HCT116 (cell line): ENCODE results near the gene TARS2. TPM values are rescaled to one million over a fixed set of nuclear protein-coding genes. Genes with fewer than 3 reads are reported as not detected.

Experiments used
- ATAC-seq: fragments of 200-7000 bp; cut with Tn5 transposase; 2 replicates; pipeline ENCODE4 v1.9.1; 2020; ENCODE audit warnings: mild to moderate bottlenecking, moderate library complexity
- BruUV-seq: library from RNA; stranded (reverse); fragments of 400-500 nt; replicated peaks from 2 replicates; lab custom pipeline; 2021; lab: Mats Ljungman, UMichigan
- CTCF ChIA-PET: fragments of 300-600 bp; sonication (Branson Sonifier 250); formaldehyde crosslinking; loops from one replicate; lab custom pipeline; 2021; ENCODE audit warnings: antibody characterized with exemption; lab: Charles Lee
- POLR2A ChIA-PET: fragments of 300-600, 350-600 bp; sonication (Branson Sonifier 250); formaldehyde crosslinking; loops from one replicate; lab custom pipeline; 2021; ENCODE audit warnings: antibody characterized with exemption; lab: Charles Lee
- RAD21 ChIA-PET, 2 experiments: fragments of 300-600 bp; sonication (Branson Sonifier 250); formaldehyde crosslinking; loops; one replicate each; lab custom pipeline; 2023; ENCODE audit warnings: low total read pairs in 2 of 2; ENCODE audit not compliant: uncharacterized antibody in 2 of 2, unreplicated experiment in 2 of 2, low non-redundant PET in 1 of 2; lab: Charles Lee
- DNase-seq: peaks from one replicate; pipeline ENCODE4 v3.0.0-alpha.2; 2010; ENCODE audit warnings: low read depth, low spot score
- H2AFZ ChIP-seq: fragments of 200-600 bp; shearing (Covaris generic), sonication (generic); 2 replicates; pipeline ENCODE4 v1.6.1; 2017; ENCODE audit warnings: low read depth, mixed run types, mixed read lengths, antibody characterized with exemption, low read length; ENCODE audit not compliant: poor library complexity, severe bottlenecking
- H3K27ac ChIP-seq: 2 replicates; pipeline ENCODE4 v1.5.1; 2012; ENCODE audit warnings: low read depth, low read length
- H3K27me3 ChIP-seq: fragments of 200-600 bp; sonication (generic); 2 replicates; pipeline ENCODE4 v1.6.1; 2016; ENCODE audit warnings: mixed run types, low read length, mixed read lengths; ENCODE audit not compliant: insufficient read depth
- H3K36me3 ChIP-seq, 2 experiments: fragments of 200-500 bp in 1 of 2; fragments of 200-600 bp in 1 of 2; sonication (Bioruptor generic) in 1 of 2; sonication (generic) in 1 of 2; 2 replicates each; pipeline versions ENCODE4 v1.5.1 to v1.6.1; 2014 to 2016; ENCODE audit warnings: low read length in 2 of 2, inconsistent platforms in 1 of 2, mixed read lengths in 1 of 2, mixed run types in 1 of 2; ENCODE audit not compliant: insufficient read depth in 2 of 2, control insufficient read depth in 1 of 2
- H3K4me1 ChIP-seq, 2 experiments: fragments of 200-600 bp in 1 of 2; sonication (generic) in 1 of 2; 2 replicates each; pipeline versions ENCODE4 v1.5.1 to v1.6.1; 2012 to 2017; ENCODE audit warnings: low read length in 2 of 2, inconsistent platforms in 1 of 2, mild to moderate bottlenecking in 1 of 2, mixed read lengths in 1 of 2, mixed run types in 1 of 2, moderate library complexity in 1 of 2; ENCODE audit not compliant: insufficient read depth in 2 of 2, control insufficient read depth in 1 of 2
- H3K4me2 ChIP-seq: fragments of 200-600 bp; sonication (generic); 2 replicates; pipeline ENCODE4 v1.6.1; 2017; ENCODE audit warnings: mixed run types, low read length, mixed read lengths
- H3K4me3 ChIP-seq, 2 experiments: fragments of 200-600 bp in 1 of 2; sonication (generic) in 1 of 2; replicated peaks in 1 of 2; 2 replicates each; pipeline ENCODE4 v1.5.1; 2011 to 2016; ENCODE audit warnings: low read length in 2 of 2, control low read depth in 1 of 2, low read depth in 1 of 2, mild to moderate bottlenecking in 1 of 2, mixed read lengths in 1 of 2, mixed run types in 1 of 2
- H3K79me2 ChIP-seq: fragments of 200-600 bp; sonication (generic); 2 replicates; pipeline ENCODE4 v1.6.1; 2017; ENCODE audit warnings: mild to moderate bottlenecking, mixed run types, low read length, moderate library complexity, mixed read lengths; ENCODE audit not compliant: insufficient read depth
- H3K9ac ChIP-seq: fragments of 200-600 bp; sonication (generic); 2 replicates; pipeline ENCODE4 v1.6.1; 2016; ENCODE audit warnings: low read length, mixed read lengths
- H3K9me2 ChIP-seq: fragments of 200-600 bp; sonication (generic), shearing (Covaris generic); 2 replicates; pipeline ENCODE4 v1.6.1; 2017; ENCODE audit warnings: mixed run types, mild to moderate bottlenecking, moderate library complexity; ENCODE audit not compliant: insufficient read depth
- H3K9me3 ChIP-seq, 2 experiments: fragments of 200-500 bp in 1 of 2; fragments of 200-600 bp in 1 of 2; sonication (Bioruptor generic) in 1 of 2; sonication (generic) in 1 of 2; 2 replicates each; pipeline ENCODE4 v1.6.1; 2014 to 2017; ENCODE audit warnings: low read length in 2 of 2, mixed read lengths in 2 of 2, inconsistent platforms in 1 of 2, low read depth in 1 of 2, mild to moderate bottlenecking in 1 of 2, mixed run types in 1 of 2, moderate library complexity in 1 of 2; ENCODE audit not compliant: control insufficient read depth in 1 of 2, insufficient read depth in 1 of 2
- H4K20me1 ChIP-seq: fragments of 200-600 bp; sonication (generic), shearing (Covaris generic); 2 replicates; pipeline ENCODE4 v1.6.1; 2017; ENCODE audit warnings: mixed run types, mild to moderate bottlenecking, moderate library complexity; ENCODE audit not compliant: insufficient read depth
- CBX3 ChIP-seq: IDR thresholded peaks from 2 replicates; pipeline ENCODE4 v1.6.1; 2012; ENCODE audit warnings: low read depth
- ELF1 ChIP-seq: IDR thresholded peaks from 2 replicates; pipeline ENCODE4 v1.6.1; 2012; ENCODE audit warnings: low read depth, borderline replicate concordance
- POLR2A ChIP-seq: IDR thresholded peaks from 2 replicates; pipeline ENCODE4 v1.7.0; 2011; ENCODE audit warnings: borderline replicate concordance; ENCODE audit not compliant: insufficient read depth, insufficient read length; ENCODE audit errors: extremely low read depth
- YY1 ChIP-seq: IDR thresholded peaks from 2 replicates; pipeline ENCODE4 v1.6.1; 2011; ENCODE audit warnings: low read length, low read depth, moderate library complexity, mild to moderate bottlenecking; ENCODE audit not compliant: insufficient replicate concordance; ENCODE audit errors: extremely low read depth
- ZFX ChIP-seq: fragments of 450-650 bp; IDR thresholded peaks from 2 replicates; pipeline ENCODE4 v1.6.1; 2017
- ZNF274 ChIP-seq: fragments of 200-500 bp; sonication (Bioruptor generic); IDR thresholded peaks from 2 replicates; pipeline ENCODE4 v1.6.1; 2014; ENCODE audit warnings: mild to moderate bottlenecking, low read depth, low read length, inconsistent platforms
- intact Hi-C: fragments of 100-400 bp; cut with micrococcal nuclease; formaldehyde crosslinking; loops from 2 replicates; pipeline ENCODE4 v1.10.0; 2022
- total RNA-seq: library from RNA; stranded (reverse); gene quantifications from one replicate; pipeline ENCODE4 v1.2.1, GENCODE V29; 2021; ENCODE audit not compliant: unreplicated experiment
- TF ChIP-seq, protein P1 (sequence below), 3 experiments: fragments of 200-600 bp in 1 of 3; sonication (generic) in 1 of 3; IDR thresholded peaks in 2 of 3; conservative IDR thresholded peaks in 1 of 3; 2 replicates each; pipeline ENCODE4 v1.5.1; 2012 to 2017; ENCODE audit warnings: low read depth in 2 of 3, low read length in 2 of 3, antibody characterized with exemption in 1 of 3, borderline replicate concordance in 1 of 3, control low read depth in 1 of 3, mild to moderate bottlenecking in 1 of 3, mixed read lengths in 1 of 3, mixed run types in 1 of 3, moderate library complexity in 1 of 3; ENCODE audit not compliant: insufficient read depth in 1 of 3
- TF ChIP-seq, protein P2 (sequence below): IDR thresholded peaks from 2 replicates; pipeline ENCODE4 v1.6.1; 2012

TARS2 gene
- total RNA-seq, 1 experiment from 2014 or later: 23.2 TPM

DNA sequence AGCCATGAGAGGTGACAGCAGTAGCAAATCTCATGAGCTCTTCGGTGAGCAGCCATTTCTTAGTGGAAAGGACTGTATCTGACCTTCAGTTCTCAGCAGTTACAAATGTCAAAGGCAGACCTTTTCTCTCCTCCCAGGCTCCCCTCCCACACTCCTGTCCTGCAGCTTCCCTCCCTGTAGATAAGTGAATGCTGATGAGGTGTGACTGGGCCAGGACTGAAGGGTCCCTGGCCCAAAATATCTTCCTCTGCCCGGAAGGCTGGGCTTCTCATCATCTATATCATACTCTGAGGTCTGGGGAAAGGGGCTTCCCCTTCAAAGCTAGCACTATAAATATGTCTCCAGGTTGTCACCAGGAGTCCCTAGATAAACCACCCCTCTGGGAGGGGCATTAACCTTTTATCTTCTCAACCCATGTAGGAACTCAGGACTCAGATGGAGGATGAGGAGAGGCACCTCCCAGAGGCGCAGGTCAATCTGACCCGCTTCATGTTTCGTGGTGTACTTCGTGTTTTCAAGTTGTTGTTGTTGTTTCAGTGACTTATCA lies 58.3 kb downstream of the TARS2 start:
- Histone ChIP-seq H4K20me1 (no peaks in the 10 kb centered on the region), H3K4me2 (no peak overlapping the region), H3K79me2 (no peaks in the 10 kb centered on the region), H3K27ac (no peak overlapping the region)
- no peak for ATAC-seq
- TF ChIP-seq, protein P1, sequence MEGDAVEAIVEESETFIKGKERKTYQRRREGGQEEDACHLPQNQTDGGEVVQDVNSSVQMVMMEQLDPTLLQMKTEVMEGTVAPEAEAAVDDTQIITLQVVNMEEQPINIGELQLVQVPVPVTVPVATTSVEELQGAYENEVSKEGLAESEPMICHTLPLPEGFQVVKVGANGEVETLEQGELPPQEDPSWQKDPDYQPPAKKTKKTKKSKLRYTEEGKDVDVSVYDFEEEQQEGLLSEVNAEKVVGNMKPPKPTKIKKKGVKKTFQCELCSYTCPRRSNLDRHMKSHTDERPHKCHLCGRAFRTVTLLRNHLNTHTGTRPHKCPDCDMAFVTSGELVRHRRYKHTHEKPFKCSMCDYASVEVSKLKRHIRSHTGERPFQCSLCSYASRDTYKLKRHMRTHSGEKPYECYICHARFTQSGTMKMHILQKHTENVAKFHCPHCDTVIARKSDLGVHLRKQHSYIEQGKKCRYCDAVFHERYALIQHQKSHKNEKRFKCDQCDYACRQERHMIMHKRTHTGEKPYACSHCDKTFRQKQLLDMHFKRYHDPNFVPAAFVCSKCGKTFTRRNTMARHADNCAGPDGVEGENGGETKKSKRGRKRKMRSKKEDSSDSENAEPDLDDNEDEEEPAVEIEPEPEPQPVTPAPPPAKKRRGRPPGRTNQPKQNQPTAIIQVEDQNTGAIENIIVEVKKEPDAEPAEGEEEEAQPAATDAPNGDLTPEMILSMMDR (IDR thresholded peaks at IDR 0.05 in 2 of 3, conservative IDR thresholded peaks at IDR 0.05 in 1 of 3; ENCODE audit: borderline replicate concordance in 1 of 3, insufficient read depth in 1 of 3, low read depth in 2 of 3, low read length in 2 of 3): no peak
- no peak for TF ChIP-seq CBX3
- TF ChIP-seq ZNF274: no peak
- no peak for TF ChIP-seq POLR2A
- no peak for TF ChIP-seq ELF1
- no peak for TF ChIP-seq ZFX
- TF ChIP-seq YY1: no peak
- TF ChIP-seq, protein P2, sequence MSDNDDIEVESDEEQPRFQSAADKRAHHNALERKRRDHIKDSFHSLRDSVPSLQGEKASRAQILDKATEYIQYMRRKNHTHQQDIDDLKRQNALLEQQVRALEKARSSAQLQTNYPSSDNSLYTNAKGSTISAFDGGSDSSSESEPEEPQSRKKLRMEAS: no peak
- TF ChIP-seq, all 23 proteins: peak for 0
- Histone ChIP-seq H3K36me3 (no peaks in the 10 kb centered on the region), H3K9me2 (no peaks in the 10 kb centered on the region), H3K9ac (no peak overlapping the region), H3K27me3 (no peaks in the 10 kb centered on the region), H3K4me1 (peaks cover 6 to 18% of the 10 kb centered on the region in 2 experiments; a peak in 3 of 4 replicates), H2AFZ (no peak overlapping the region), H3K9me3 (no peaks in the 10 kb centered on the region), H3K4me3 (no peak overlapping the region)
- ChIA-PET POLR2A (no interaction called here), CTCF (interaction anchor here (4.8 kb wide), 1 partner anchor 15 kb away, joined by 35 read pairs; no protein-coding TSS in a partner anchor), RAD21 (no interaction called here)
- intact Hi-C loops: no loop called here
- no peak for DNase-seq
- BruUV-seq: no TSS peak
